Testis (tissue), 2 donors: Measurements from ENCODE around the gene DDC.

Experiments
- CTCF ChIP-seq, 3 experiments: fragments of 450-650 bp in 2 of 3; fragments of 200-600 bp in 1 of 3; sonication (generic) in 1 of 3; IDR thresholded peaks; one replicate each; pipeline ENCODE4 v1.5.1; 2016 to 2019; ENCODE audit warnings: antibody characterized with exemption in 3 of 3, mild to moderate bottlenecking in 2 of 3, moderate library complexity in 1 of 3
- POLR2A ChIP-seq: fragments of 450-650 bp; IDR thresholded peaks from one replicate; pipeline ENCODE4 v1.6.1; 2017; ENCODE audit warnings: antibody characterized with exemption, mild to moderate bottlenecking, moderate library complexity

- no peak for TF ChIP-seq CTCF (IDR thresholded peaks at IDR 0.05)
- no peak for TF ChIP-seq POLR2A
These were observed 38.1 kb upstream of the DDC start for GRCh38 chr7:50603287-50603686.
